HCT116 (cell line): Measurements from ENCODE around the gene MEIKIN. TPM values are rescaled to one million over a fixed set of nuclear protein-coding genes. Genes with fewer than 3 reads are reported as not detected.

Experiments used
- ATAC-seq: fragments of 200-7000 bp; cut with Tn5 transposase; 2 replicates; pipeline ENCODE4 v1.9.1; 2020; ENCODE audit warnings: mild to moderate bottlenecking, moderate library complexity
- BruUV-seq: library from RNA; stranded (reverse); fragments of 400-500 nt; replicated peaks from 2 replicates; lab custom pipeline; 2021; lab: Mats Ljungman, UMichigan
- CTCF ChIA-PET: fragments of 300-600 bp; sonication (Branson Sonifier 250); formaldehyde crosslinking; loops from one replicate; lab custom pipeline; 2021; ENCODE audit warnings: antibody characterized with exemption; lab: Charles Lee
- POLR2A ChIA-PET: fragments of 300-600, 350-600 bp; sonication (Branson Sonifier 250); formaldehyde crosslinking; loops from one replicate; lab custom pipeline; 2021; ENCODE audit warnings: antibody characterized with exemption; lab: Charles Lee
- RAD21 ChIA-PET, 2 experiments: fragments of 300-600 bp; sonication (Branson Sonifier 250); formaldehyde crosslinking; loops; one replicate each; lab custom pipeline; 2023; ENCODE audit warnings: low total read pairs in 2 of 2; ENCODE audit not compliant: uncharacterized antibody in 2 of 2, unreplicated experiment in 2 of 2, low non-redundant PET in 1 of 2; lab: Charles Lee
- DNase-seq: peaks from one replicate; pipeline ENCODE4 v3.0.0-alpha.2; 2010; ENCODE audit warnings: low read depth, low spot score
- H2AFZ ChIP-seq: fragments of 200-600 bp; shearing (Covaris generic), sonication (generic); 2 replicates; pipeline ENCODE4 v1.6.1; 2017; ENCODE audit warnings: low read depth, mixed run types, mixed read lengths, antibody characterized with exemption, low read length; ENCODE audit not compliant: poor library complexity, severe bottlenecking
- H3K27ac ChIP-seq: 2 replicates; pipeline ENCODE4 v1.5.1; 2012; ENCODE audit warnings: low read depth, low read length
- H3K27me3 ChIP-seq: fragments of 200-600 bp; sonication (generic); 2 replicates; pipeline ENCODE4 v1.6.1; 2016; ENCODE audit warnings: mixed run types, low read length, mixed read lengths; ENCODE audit not compliant: insufficient read depth
- H3K36me3 ChIP-seq, 2 experiments: fragments of 200-500 bp in 1 of 2; fragments of 200-600 bp in 1 of 2; sonication (Bioruptor generic) in 1 of 2; sonication (generic) in 1 of 2; 2 replicates each; pipeline versions ENCODE4 v1.5.1 to v1.6.1; 2014 to 2016; ENCODE audit warnings: low read length in 2 of 2, inconsistent platforms in 1 of 2, mixed read lengths in 1 of 2, mixed run types in 1 of 2; ENCODE audit not compliant: insufficient read depth in 2 of 2, control insufficient read depth in 1 of 2
- H3K4me1 ChIP-seq, 2 experiments: fragments of 200-600 bp in 1 of 2; sonication (generic) in 1 of 2; 2 replicates each; pipeline versions ENCODE4 v1.5.1 to v1.6.1; 2012 to 2017; ENCODE audit warnings: low read length in 2 of 2, inconsistent platforms in 1 of 2, mild to moderate bottlenecking in 1 of 2, mixed read lengths in 1 of 2, mixed run types in 1 of 2, moderate library complexity in 1 of 2; ENCODE audit not compliant: insufficient read depth in 2 of 2, control insufficient read depth in 1 of 2
- H3K4me2 ChIP-seq: fragments of 200-600 bp; sonication (generic); 2 replicates; pipeline ENCODE4 v1.6.1; 2017; ENCODE audit warnings: mixed run types, low read length, mixed read lengths
- H3K4me3 ChIP-seq, 2 experiments: fragments of 200-600 bp in 1 of 2; sonication (generic) in 1 of 2; replicated peaks in 1 of 2; 2 replicates each; pipeline ENCODE4 v1.5.1; 2011 to 2016; ENCODE audit warnings: low read length in 2 of 2, control low read depth in 1 of 2, low read depth in 1 of 2, mild to moderate bottlenecking in 1 of 2, mixed read lengths in 1 of 2, mixed run types in 1 of 2
- H3K79me2 ChIP-seq: fragments of 200-600 bp; sonication (generic); 2 replicates; pipeline ENCODE4 v1.6.1; 2017; ENCODE audit warnings: mild to moderate bottlenecking, mixed run types, low read length, moderate library complexity, mixed read lengths; ENCODE audit not compliant: insufficient read depth
- H3K9ac ChIP-seq: fragments of 200-600 bp; sonication (generic); 2 replicates; pipeline ENCODE4 v1.6.1; 2016; ENCODE audit warnings: low read length, mixed read lengths
- H3K9me2 ChIP-seq: fragments of 200-600 bp; sonication (generic), shearing (Covaris generic); 2 replicates; pipeline ENCODE4 v1.6.1; 2017; ENCODE audit warnings: mixed run types, mild to moderate bottlenecking, moderate library complexity; ENCODE audit not compliant: insufficient read depth
- H3K9me3 ChIP-seq, 2 experiments: fragments of 200-500 bp in 1 of 2; fragments of 200-600 bp in 1 of 2; sonication (Bioruptor generic) in 1 of 2; sonication (generic) in 1 of 2; 2 replicates each; pipeline ENCODE4 v1.6.1; 2014 to 2017; ENCODE audit warnings: low read length in 2 of 2, mixed read lengths in 2 of 2, inconsistent platforms in 1 of 2, low read depth in 1 of 2, mild to moderate bottlenecking in 1 of 2, mixed run types in 1 of 2, moderate library complexity in 1 of 2; ENCODE audit not compliant: control insufficient read depth in 1 of 2, insufficient read depth in 1 of 2
- H4K20me1 ChIP-seq: fragments of 200-600 bp; sonication (generic), shearing (Covaris generic); 2 replicates; pipeline ENCODE4 v1.6.1; 2017; ENCODE audit warnings: mixed run types, mild to moderate bottlenecking, moderate library complexity; ENCODE audit not compliant: insufficient read depth
- ATF3 ChIP-seq: IDR thresholded peaks from 2 replicates; pipeline ENCODE4 v1.6.1; 2012
- CEBPB ChIP-seq: IDR thresholded peaks from 2 replicates; pipeline ENCODE4 v1.6.1; 2012; ENCODE audit warnings: low read depth
- CTCF ChIP-seq, 3 experiments: fragments of 200-600 bp in 1 of 3; sonication (generic) in 1 of 3; IDR thresholded peaks in 2 of 3; conservative IDR thresholded peaks in 1 of 3; 2 replicates each; pipeline ENCODE4 v1.5.1; 2012 to 2017; ENCODE audit warnings: low read depth in 2 of 3, low read length in 2 of 3, antibody characterized with exemption in 1 of 3, borderline replicate concordance in 1 of 3, control low read depth in 1 of 3, mild to moderate bottlenecking in 1 of 3, mixed read lengths in 1 of 3, mixed run types in 1 of 3, moderate library complexity in 1 of 3; ENCODE audit not compliant: insufficient read depth in 1 of 3
- EGR1 ChIP-seq: IDR thresholded peaks from 2 replicates; pipeline ENCODE4 v1.6.1; 2012; ENCODE audit warnings: low read depth
- ELF1 ChIP-seq: IDR thresholded peaks from 2 replicates; pipeline ENCODE4 v1.6.1; 2012; ENCODE audit warnings: low read depth, borderline replicate concordance
- EZH2 ChIP-seq: fragments of 200-600 bp; sonication (generic); IDR thresholded peaks from 2 replicates; pipeline ENCODE4 v1.6.1; 2017; ENCODE audit warnings: antibody characterized with exemption, mixed run types
- FOSL1 ChIP-seq: IDR thresholded peaks from 2 replicates; pipeline ENCODE4 v1.6.1; 2012; ENCODE audit warnings: low read depth
- JUND ChIP-seq: IDR thresholded peaks from 2 replicates; pipeline ENCODE4 v1.6.1; 2012
- POLR2A ChIP-seq: IDR thresholded peaks from 2 replicates; pipeline ENCODE4 v1.7.0; 2011; ENCODE audit warnings: borderline replicate concordance; ENCODE audit not compliant: insufficient read depth, insufficient read length; ENCODE audit errors: extremely low read depth
- RAD21 ChIP-seq: IDR thresholded peaks from 2 replicates; pipeline ENCODE4 v1.6.1; 2012; ENCODE audit warnings: low read depth, mild to moderate bottlenecking
- REST ChIP-seq: IDR thresholded peaks from 2 replicates; pipeline ENCODE4 v1.6.1; 2012; ENCODE audit warnings: low read depth
- intact Hi-C: fragments of 100-400 bp; cut with micrococcal nuclease; formaldehyde crosslinking; loops from 2 replicates; pipeline ENCODE4 v1.10.0; 2022
- total RNA-seq: library from RNA; stranded (reverse); gene quantifications from one replicate; pipeline ENCODE4 v1.2.1, GENCODE V29; 2021; ENCODE audit not compliant: unreplicated experiment

The MEIKIN gene
- total RNA-seq, 1 experiment from 2014 or later, result not detected

- Histone ChIP-seq H3K36me3 (no peaks in the 10 kb centered on the region), H3K4me3 (no peak overlapping the region), H4K20me1 (no peaks in the 10 kb centered on the region), H3K9me3 (no peaks in the 10 kb centered on the region), H3K27me3 (no peaks in the 10 kb centered on the region), H3K4me2 (no peak overlapping the region), H3K79me2 (peaks cover 86% of the 10 kb centered on the region), H3K9me2 (no peaks in the 10 kb centered on the region), H3K4me1 (no peaks in the 10 kb centered on the region), H3K9ac (no peak overlapping the region), H2AFZ (no peak overlapping the region), H3K27ac (no peak overlapping the region)
- TF ChIP-seq EZH2, result no peak
- no peak for TF ChIP-seq CTCF (IDR thresholded peaks at IDR 0.05 in 2 of 3, conservative IDR thresholded peaks at IDR 0.05 in 1 of 3; ENCODE audit: borderline replicate concordance in 1 of 3, insufficient read depth in 1 of 3, low read depth in 2 of 3, low read length in 2 of 3)
- no peak for TF ChIP-seq RAD21
- no peak for TF ChIP-seq ELF1
- no peak for TF ChIP-seq CEBPB
- TF ChIP-seq JUND, result no peak
- CTCF ChIA-PET, result no interaction called here
- intact Hi-C loops, result no loop called here
- RAD21 ChIA-PET, result no interaction called here
- POLR2A ChIA-PET, result interaction anchor here (0.8 to 1.3 kb wide), 2 partner anchors 9 to 13 kb away, joined by 3 to 4 read pairs; partner anchors contain the start of gene FNIP1
- DNase-seq, result no peak
- no TSS peak for BruUV-seq
- ATAC-seq, result no peak
Observed at GRCh38 chr5:131787736-131788135, 157.7 kb downstream of the MEIKIN start.

GRCh38 chr5:131786900-131787692 is 158.4 kb downstream of the MEIKIN start:
- intact Hi-C loops, result no loop called here
- RAD21 ChIA-PET, result no interaction called here
- no peak overlapping the region for H3K27ac ChIP-seq
- no peaks in the 10 kb centered on the region for H3K4me1 ChIP-seq
- H4K20me1 ChIP-seq, result no peaks in the 10 kb centered on the region
- no peak overlapping the region for H3K4me3 ChIP-seq
- H3K36me3 ChIP-seq, result no peaks in the 10 kb centered on the region
- POLR2A ChIA-PET, result interaction anchor here (1.3 kb wide), 1 partner anchor 10 kb away, joined by 4 read pairs; the partner anchor contains the start of gene FNIP1
- H3K9me3 ChIP-seq, result no peaks in the 10 kb centered on the region
- CTCF ChIA-PET, result no interaction called here
- H3K27me3 ChIP-seq, result no peaks in the 10 kb centered on the region
- DNase-seq (no peak), ATAC-seq (no peak)
- H3K9ac ChIP-seq, result no peak overlapping the region
- H3K79me2 ChIP-seq, result peaks cover 88% of the 10 kb centered on the region
- no TSS peak for BruUV-seq
- H3K4me2 ChIP-seq, result no peak overlapping the region
- no peaks in the 10 kb centered on the region for H3K9me2 ChIP-seq
- H2AFZ ChIP-seq, result no peak overlapping the region
- no peak for TF ChIP-seq REST
- TF ChIP-seq EGR1, result no peak
- TF ChIP-seq CTCF (IDR thresholded peaks at IDR 0.05 in 2 of 3, conservative IDR thresholded peaks at IDR 0.05 in 1 of 3; ENCODE audit: borderline replicate concordance in 1 of 3, insufficient read depth in 1 of 3, low read depth in 2 of 3, low read length in 2 of 3), result no peak
- TF ChIP-seq POLR2A, result no peak
- TF ChIP-seq FOSL1, result no peak
- no peak for TF ChIP-seq ATF3
